Stimulated activated CD8-positive, alpha-beta memory T cell treated with anti-CD3 and anti-CD28 coated beads, Interleukin-7, amount 100 ng/mL, for 24 hours (primary cell): ENCODE measurements around the gene HMGN5.

ENCODE experiments used
- DNase-seq: peaks from one replicate; pipeline ENCODE4 v3.0.0-alpha.2; 2020; ENCODE audit warnings: low read depth

HMGN5 gene

GRCh38 chrX:81120258-81120935 is 81.3 kb downstream of the HMGN5 start:
- no peak for DNase-seq

- no peak for DNase-seq
Measured at GRCh38 chrX:81114757-81115156, 87.0 kb downstream of the HMGN5 start.

- no peak for DNase-seq
Measured at GRCh38 chrX:81110286-81110685, 91.4 kb downstream of the HMGN5 start.

GRCh38 chrX:81082649-81083048 is 119.1 kb downstream of the HMGN5 start:
- no peak for DNase-seq
